GM23248 (cell line): Measurements from ENCODE around the gene ZDHHC22.

ENCODE experiments used
- EZH2 ChIP-seq: fragments of 200-600 bp; sonication (generic); IDR thresholded peaks from 2 replicates; pipeline ENCODE4 v1.6.1; 2018; ENCODE audit warnings: antibody characterized with exemption, mild to moderate bottlenecking; ENCODE audit not compliant: insufficient read depth, poor library complexity, severe bottlenecking
- EZH2phosphoT487 ChIP-seq: fragments of 200-600 bp; sonication (generic); IDR thresholded peaks from 2 replicates; pipeline ENCODE4 v1.6.1; 2018; ENCODE audit warnings: antibody characterized with exemption, moderate library complexity, mild to moderate bottlenecking, low read depth; ENCODE audit not compliant: insufficient read depth

DNA sequence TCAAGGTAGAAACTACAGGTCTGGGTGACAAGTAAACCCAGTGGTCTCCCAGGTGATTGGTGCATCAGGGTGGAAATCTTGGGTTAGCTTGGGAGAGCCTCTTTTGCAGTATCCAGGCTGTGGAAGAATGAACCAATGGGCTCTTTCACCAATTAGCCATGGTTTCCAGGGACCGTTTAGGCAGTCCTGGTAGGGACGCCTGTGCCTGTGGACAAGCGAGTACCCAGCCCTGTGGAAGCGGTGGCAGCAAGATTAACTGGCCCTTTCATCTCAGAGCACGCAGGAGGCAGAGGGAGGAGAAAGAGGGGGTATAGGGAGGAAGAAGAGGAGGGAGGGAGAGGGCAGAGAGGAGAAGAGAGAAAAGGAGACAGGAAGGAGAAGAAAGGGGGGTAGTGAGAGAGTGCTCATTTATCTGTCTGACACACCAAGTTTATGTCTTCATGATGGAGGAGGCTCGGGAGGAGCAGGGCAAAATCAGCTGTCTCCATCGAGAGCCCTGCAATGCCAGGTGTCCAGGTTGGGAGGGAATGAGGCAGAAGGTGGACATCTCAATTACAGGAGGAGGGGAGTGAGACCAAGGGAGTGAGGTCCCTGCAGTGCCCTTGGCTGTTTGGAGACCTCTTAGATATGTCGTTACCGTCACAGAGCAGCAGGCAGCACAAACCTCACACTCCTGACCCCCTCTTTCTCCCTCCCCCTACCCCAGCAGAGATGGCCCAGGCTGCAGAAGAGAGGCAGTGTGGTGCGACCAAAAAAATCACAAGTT lies 4.6 kb upstream of the ZDHHC22 start:
- no peak for TF ChIP-seq EZH2
- TF ChIP-seq EZH2phosphoT487 = no peak
